H1 (cell line): Measurements from ENCODE around the gene LNPK. TPM values are rescaled to one million over a fixed set of nuclear protein-coding genes. Genes with fewer than 3 reads are reported as not detected.

Source experiments
- CTCF ChIA-PET: fragments of 300-600 bp; sonication (Branson Sonifier 250); formaldehyde crosslinking; loops from one replicate; lab custom pipeline; 2021; ENCODE audit not compliant: partially characterized antibody; lab: Charles Lee
- POLR2A ChIA-PET: fragments of 300-600 bp; sonication (Branson Sonifier 250); formaldehyde crosslinking; loops from one replicate; lab custom pipeline; 2021; ENCODE audit warnings: inconsistent platforms; ENCODE audit not compliant: partially characterized antibody; lab: Charles Lee
- DNase-seq, 2 experiments: peaks; one replicate each; pipeline versions ENCODE4 v3.0.0 to v3.0.0-alpha.2; 2010 to 2022; ENCODE audit warnings: low spot score in 2 of 2, low read depth in 1 of 2, mixed read lengths in 1 of 2
- FAIRE-seq: peaks from 2 replicates; lab custom pipeline; 2011; peaks lifted over from hg19 to GRCh38; lab: Jason Lieb, UNC
- H2AFZ ChIP-seq: 2 replicates; pipeline ENCODE4 v1.8.1; 2012; ENCODE audit warnings: low read length, inconsistent platforms
- H2AK5ac ChIP-seq: 2 replicates; pipeline ENCODE4 v1.6.1; 2013; ENCODE audit warnings: low read depth, low read length
- H2BK120ac ChIP-seq: replicated peaks from 2 replicates; pipeline ENCODE3; 2013; ENCODE audit warnings: low read depth, low read length, inconsistent platforms
- H2BK12ac ChIP-seq: 2 replicates; pipeline ENCODE4 v1.6.1; 2013; ENCODE audit warnings: low read depth, low read length
- H2BK15ac ChIP-seq: 2 replicates; pipeline ENCODE4 v1.6.1; 2013; ENCODE audit warnings: low read length
- H2BK20ac ChIP-seq: 2 replicates; pipeline ENCODE4 v1.6.1; 2013; ENCODE audit warnings: low read length
- H2BK5ac ChIP-seq: 2 replicates; pipeline ENCODE4 v1.6.1; 2013; ENCODE audit warnings: low read depth, low read length
- H3K14ac ChIP-seq: 2 replicates; pipeline ENCODE4 v1.6.1; 2013; ENCODE audit warnings: inconsistent platforms; ENCODE audit not compliant: insufficient read length
- H3K18ac ChIP-seq: 2 replicates; pipeline ENCODE4 v1.6.1; 2013; ENCODE audit warnings: low read length; ENCODE audit errors: extremely low read depth
- H3K23ac ChIP-seq: 2 replicates; pipeline ENCODE4 v1.6.1; 2013; ENCODE audit warnings: inconsistent platforms; ENCODE audit not compliant: insufficient read length
- H3K23me2 ChIP-seq: 2 replicates; pipeline ENCODE4 v1.6.1; 2013; ENCODE audit warnings: low read depth, low read length
- H3K27ac ChIP-seq: 2 replicates; pipeline ENCODE4 v1.6.1; 2011; ENCODE audit warnings: low read depth, low read length, inconsistent platforms
- H3K27me3 ChIP-seq, 4 experiments: replicated peaks in 1 of 4; 1 replicate in 1 of 4; 2 replicates in 3 of 4; pipeline versions ENCODE4 v1.6.1 to v1.8.1; 2011 to 2013; ENCODE audit warnings: low read length in 3 of 4, mild to moderate bottlenecking in 3 of 4, inconsistent platforms in 2 of 4, mixed read lengths in 2 of 4, moderate library complexity in 1 of 4; ENCODE audit not compliant: control insufficient read depth in 3 of 4, insufficient read depth in 3 of 4; ENCODE audit errors: extremely low read depth in 1 of 4
- H3K36me3 ChIP-seq, 4 experiments: 2 replicates each; pipeline versions ENCODE4 v1.6.1 to v1.8.1; 2011 to 2013; ENCODE audit warnings: mild to moderate bottlenecking in 4 of 4, low read length in 3 of 4, moderate library complexity in 2 of 4, control low read depth in 1 of 4, inconsistent platforms in 1 of 4; ENCODE audit not compliant: insufficient read depth in 4 of 4, control insufficient read depth in 2 of 4
- H3K4ac ChIP-seq: replicated peaks from 2 replicates; pipeline ENCODE3; 2013; ENCODE audit warnings: low read length, low read depth, mixed read lengths, inconsistent platforms; ENCODE audit not compliant: insufficient read length
- H3K4me1 ChIP-seq, 4 experiments: replicated peaks in 1 of 4; 1 replicate in 1 of 4; 2 replicates in 3 of 4; pipeline versions ENCODE4 v1.6.1 to v1.8.1; 2011 to 2013; ENCODE audit warnings: low read length in 3 of 4, inconsistent platforms in 2 of 4, mixed read lengths in 1 of 4; ENCODE audit not compliant: insufficient read depth in 4 of 4, control insufficient read depth in 3 of 4
- H3K4me2 ChIP-seq, 2 experiments: 2 replicates each; pipeline versions ENCODE4 v1.6.1 to v1.8.1; 2011 to 2013; ENCODE audit warnings: low read depth in 2 of 2, low read length in 2 of 2, control low read depth in 1 of 2, inconsistent platforms in 1 of 2, mild to moderate bottlenecking in 1 of 2; ENCODE audit not compliant: insufficient read depth in 1 of 2
- H3K4me3 ChIP-seq, 4 experiments: fragments of 200-600, 300-600 bp in 1 of 4; sonication (generic), shearing (Covaris generic), sonication (Bioruptor Twin) in 1 of 4; 2 replicates each; pipeline versions ENCODE4 v1.5.1 to v1.8.1; 2011 to 2016; ENCODE audit warnings: low read length in 4 of 4, low read depth in 3 of 4, control low read depth in 2 of 4, inconsistent platforms in 2 of 4, mild to moderate bottlenecking in 2 of 4, mixed read lengths in 1 of 4, moderate library complexity in 1 of 4; ENCODE audit not compliant: insufficient read depth in 2 of 4; ENCODE audit errors: extremely low read depth in 1 of 4
- H3K56ac ChIP-seq: replicated peaks from 2 replicates; pipeline ENCODE3; 2013; ENCODE audit warnings: low read depth, mild to moderate bottlenecking, mixed read lengths, low read length, inconsistent platforms; ENCODE audit not compliant: insufficient read length
- H3K79me1 ChIP-seq: 2 replicates; pipeline ENCODE4 v1.6.1; 2013; ENCODE audit warnings: low read depth, low read length, control low read depth
- H3K79me2 ChIP-seq, 2 experiments: 2 replicates each; pipeline versions ENCODE4 v1.6.1 to v1.8.1; 2012 to 2013; ENCODE audit warnings: low read length in 2 of 2, mild to moderate bottlenecking in 2 of 2, inconsistent platforms in 1 of 2; ENCODE audit not compliant: insufficient read depth in 2 of 2, control insufficient read depth in 1 of 2
- H3K9ac ChIP-seq, 4 experiments: replicated peaks in 1 of 4; 1 replicate in 1 of 4; 2 replicates in 3 of 4; pipeline versions ENCODE4 v1.6.1 to v1.8.1; 2011 to 2013; ENCODE audit warnings: low read depth in 3 of 4, low read length in 3 of 4, control low read depth in 2 of 4, mild to moderate bottlenecking in 2 of 4, moderate library complexity in 2 of 4, inconsistent platforms in 1 of 4; ENCODE audit errors: extremely low read depth in 1 of 4
- H3K9me3 ChIP-seq, 2 experiments: 2 replicates each; pipeline versions ENCODE4 v1.6.1 to v1.8.1; 2012 to 2013; ENCODE audit warnings: mild to moderate bottlenecking in 2 of 2, moderate library complexity in 2 of 2, control low read depth in 1 of 2, inconsistent platforms in 1 of 2, low read depth in 1 of 2, low read length in 1 of 2, mixed read lengths in 1 of 2; ENCODE audit not compliant: insufficient read depth in 2 of 2
- H4K20me1 ChIP-seq, 2 experiments: replicated peaks in 1 of 2; 2 replicates each; pipeline versions ENCODE3 to v1.8.1; 2011 to 2013; ENCODE audit warnings: inconsistent platforms in 2 of 2, low read length in 2 of 2, mild to moderate bottlenecking in 1 of 2; ENCODE audit not compliant: insufficient read depth in 2 of 2, control insufficient read depth in 1 of 2
- H4K5ac ChIP-seq: 2 replicates; pipeline ENCODE4 v1.6.1; 2013; ENCODE audit warnings: low read length, low read depth, mixed read lengths, inconsistent platforms; ENCODE audit not compliant: insufficient read length
- H4K8ac ChIP-seq: 2 replicates; pipeline ENCODE4 v1.8.0; 2013; ENCODE audit warnings: mild to moderate bottlenecking, moderate library complexity, low read length, inconsistent platforms; ENCODE audit not compliant: insufficient read depth; ENCODE audit errors: extremely low read depth
- H4K91ac ChIP-seq: replicated peaks from 2 replicates; pipeline ENCODE3; 2013; ENCODE audit warnings: low read length, mixed read lengths, inconsistent platforms; ENCODE audit not compliant: insufficient read length
- BACH1 ChIP-seq: IDR thresholded peaks from 2 replicates; pipeline ENCODE4 v1.6.1; 2012; ENCODE audit warnings: low read length, improper control_type of control experiment
- BCL11A ChIP-seq, 2 experiments: IDR thresholded peaks; one replicate each; pipeline ENCODE4 v1.6.1; 2011; ENCODE audit warnings: low read depth in 2 of 2, low read length in 2 of 2, mild to moderate bottlenecking in 2 of 2
- BRCA1 ChIP-seq: IDR thresholded peaks from 2 replicates; pipeline ENCODE4 v1.6.1; 2012; ENCODE audit warnings: low read depth, low read length, improper control_type of control experiment
- CBX5 ChIP-seq: fragments of 300-800, 300-1000 bp; sonication (generic); IDR thresholded peaks from 2 replicates; pipeline ENCODE4 v1.7.1; 2016; ENCODE audit warnings: antibody characterized with exemption, low read length, low read depth
- GTF2F1 ChIP-seq: IDR thresholded peaks from 2 replicates; pipeline ENCODE4 v1.6.1; 2012; ENCODE audit warnings: low read depth, low read length, improper control_type of control experiment, borderline replicate concordance
- HDAC2 ChIP-seq, 2 experiments: fragments of 300-600 bp in 1 of 2; sonication (generic) in 1 of 2; IDR thresholded peaks; 2 replicates each; pipeline ENCODE4 v1.6.1; 2011 to 2012; ENCODE audit warnings: low read depth in 2 of 2, low read length in 2 of 2, mild to moderate bottlenecking in 2 of 2, moderate library complexity in 2 of 2, borderline replicate concordance in 1 of 2, inconsistent platforms in 1 of 2
- JUN ChIP-seq: IDR thresholded peaks from 2 replicates; pipeline ENCODE4 v1.6.1; 2011; ENCODE audit warnings: low read depth, mild to moderate bottlenecking, improper control_type of control experiment, low read length
- JUND ChIP-seq: IDR thresholded peaks from 2 replicates; pipeline ENCODE4 v1.6.1; 2011; ENCODE audit warnings: mild to moderate bottlenecking, improper control_type of control experiment, low read length
- KDM1A ChIP-seq: fragments of 200-600, 300-600 bp; sonication (generic); IDR thresholded peaks from 2 replicates; pipeline ENCODE4 v1.7.1; 2016; ENCODE audit warnings: mild to moderate bottlenecking, low read length, borderline replicate concordance
- NANOG ChIP-seq: IDR thresholded peaks from 2 replicates; pipeline ENCODE4 v1.6.1; 2011; ENCODE audit warnings: low read length, low read depth, mild to moderate bottlenecking, inconsistent platforms; ENCODE audit not compliant: insufficient read depth, poor library complexity, severe bottlenecking
- NRF1 ChIP-seq: IDR thresholded peaks from 2 replicates; pipeline ENCODE4 v1.6.1; 2011; ENCODE audit warnings: mild to moderate bottlenecking, low read depth, low read length, improper control_type of control experiment
- RFX5 ChIP-seq: IDR thresholded peaks from 2 replicates; pipeline ENCODE4 v1.6.1; 2011; ENCODE audit warnings: low read depth, low read length, improper control_type of control experiment, borderline replicate concordance
- SIX5 ChIP-seq: IDR thresholded peaks from 2 replicates; pipeline ENCODE4 v1.6.1; 2011; ENCODE audit warnings: mild to moderate bottlenecking, low read depth, low read length
- ZNF274 ChIP-seq: IDR thresholded peaks from 2 replicates; pipeline ENCODE4 v1.7.0; 2012; ENCODE audit warnings: low read length, borderline replicate concordance; ENCODE audit errors: extremely low read depth
- WGBS, 2 experiments: shearing (Covaris generic) in 1 of 2; methylation state at CpG; one replicate each; pipeline versions ENCODE4 v1.1.6 to v1.1.7; 2013 to 2015; ENCODE audit warnings: low lambda C conversion rate in 2 of 2, mixed read lengths in 2 of 2, inconsistent platforms in 1 of 2, low coverage in 1 of 2, missing lambda C conversion rate in 1 of 2; ENCODE audit not compliant: insufficient replicate concordance in 2 of 2, insufficient coverage in 1 of 2, insufficient read length in 1 of 2; ENCODE audit errors: extremely low coverage in 1 of 2, missing lambda C conversion rate in 1 of 2; 5-methylcytosine and 5-hydroxymethylcytosine counted together
- polyA plus RNA-seq, 7 experiments: library from polyadenylated mRNA; depleted of rRNA in 3 of 7; stranded (reverse) in 5 of 7; unstranded in 2 of 7; fragments of >200 nt in 5 of 7; fragments of 200-250 nt in 2 of 7; gene quantifications; 1 replicate in 5 of 7; 2 replicates in 1 of 7; 4 replicates in 1 of 7; pipeline versions ENCODE4 v1.2.1 to v1.2.3, GENCODE V29; 2011 to 2013; ENCODE audit warnings: missing spikeins in 2 of 7, mixed read lengths in 2 of 7
- total RNA-seq: library from RNA; stranded (reverse); fragmentation: NEBNext Ultra II Directional; extraction: Animal tissue kit (Norgen Biotek cat#: 25700); gene quantifications from 2 replicates; pipeline ENCODE4 v1.2.1, GENCODE V29; 2021
- TF ChIP-seq, protein P1 (sequence below): IDR thresholded peaks from 2 replicates; pipeline ENCODE4 v1.6.1; 2011; ENCODE audit warnings: low read depth, mild to moderate bottlenecking, low read length; ENCODE audit not compliant: insufficient read depth

LNPK gene
- total and polyA plus RNA-seq, 2 of the 8 experiments (the other 6 are each of a cell fraction or from before 2014, with no cell fraction given), result 3.1 to 10.3 TPM

DNA sequence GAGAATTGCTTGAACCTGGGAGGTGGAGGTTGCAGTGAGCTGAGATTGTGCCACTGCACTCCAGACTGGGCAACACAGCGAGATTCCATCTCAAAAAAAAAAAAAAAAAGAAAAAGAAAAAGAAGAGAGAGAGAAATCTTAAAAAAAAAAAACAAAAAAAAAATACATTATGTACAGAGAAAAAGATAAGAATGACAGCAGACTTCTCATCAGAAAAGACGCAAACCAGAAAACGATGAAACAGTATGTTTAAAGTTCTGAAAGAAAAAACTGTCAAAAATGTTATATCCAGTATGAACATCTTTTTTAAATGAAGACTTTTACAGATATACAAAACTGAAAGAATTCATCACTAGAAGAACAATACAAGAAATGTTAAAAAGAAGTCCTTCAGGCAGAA lies 60.4 kb downstream of the LNPK start:
- no peak overlapping the region for H3K9ac ChIP-seq
- H2BK20ac ChIP-seq, result no peak overlapping the region
- no peaks in the 10 kb centered on the region for H3K23me2 ChIP-seq
- no peak overlapping the region for H3K56ac ChIP-seq
- ChIA-PET CTCF (no interaction called here), POLR2A (no interaction called here)
- H3K4me1 ChIP-seq, result no peaks in the 10 kb centered on the region
- WGBS, 2 experiments, result 100% methylated on average over 2 of the region's 3 CpGs; no CpG with 5 or more reads in 1 of the 2 experiments
- H3K27me3 ChIP-seq, result no peaks in the 10 kb centered on the region
- no peak overlapping the region for H3K4me2 ChIP-seq
- H3K23ac ChIP-seq, result no peak overlapping the region
- no peak overlapping the region for H2BK5ac ChIP-seq
- no peaks in the 10 kb centered on the region; a peak in 2 of 8 replicates for H3K36me3 ChIP-seq
- no peak overlapping the region for H3K27ac ChIP-seq
- H2BK15ac ChIP-seq, result no peak overlapping the region
- FAIRE-seq (no peak), DNase-seq (no peak)
- H4K91ac ChIP-seq, result no peak overlapping the region
- no peak overlapping the region for H3K4ac ChIP-seq
- H2AK5ac ChIP-seq, result no peak overlapping the region
- no peak overlapping the region for H2BK12ac ChIP-seq
- no peak overlapping the region for H3K4me3 ChIP-seq
- H3K18ac ChIP-seq, result no peak overlapping the region
- H4K20me1 ChIP-seq, result no peaks in the 10 kb centered on the region
- no peak overlapping the region for H2BK120ac ChIP-seq
- H3K9me3 ChIP-seq, result no peaks in the 10 kb centered on the region
- no peaks in the 10 kb centered on the region for H3K79me2 ChIP-seq
- no peak overlapping the region for H4K8ac ChIP-seq
- H2AFZ ChIP-seq, result no peak overlapping the region
- H4K5ac ChIP-seq, result no peak overlapping the region
- H3K14ac ChIP-seq, result no peak overlapping the region
- no peaks in the 10 kb centered on the region for H3K79me1 ChIP-seq
- no peak for TF ChIP-seq RFX5
- TF ChIP-seq BRCA1, result no peak
- TF ChIP-seq ZNF274, result no peak
- no peak for TF ChIP-seq GTF2F1
- TF ChIP-seq SIX5, result no peak
- TF ChIP-seq KDM1A, result no peak
- no peak for TF ChIP-seq HDAC2 (IDR thresholded peaks at IDR 0.05; ENCODE audit: borderline replicate concordance in 1 of 2, low read depth in 2 of 2, low read length in 2 of 2)
- no peak for TF ChIP-seq BCL11A (IDR thresholded peaks at IDR 0.05; ENCODE audit: low read depth in 2 of 2, low read length in 2 of 2)
- no peak for TF ChIP-seq BACH1
- TF ChIP-seq NRF1, result no peak
- TF ChIP-seq CBX5, result no peak
- no peak for TF ChIP-seq JUND
- TF ChIP-seq NANOG, result no peak
- TF ChIP-seq JUN, result no peak
- TF ChIP-seq, protein P1, sequence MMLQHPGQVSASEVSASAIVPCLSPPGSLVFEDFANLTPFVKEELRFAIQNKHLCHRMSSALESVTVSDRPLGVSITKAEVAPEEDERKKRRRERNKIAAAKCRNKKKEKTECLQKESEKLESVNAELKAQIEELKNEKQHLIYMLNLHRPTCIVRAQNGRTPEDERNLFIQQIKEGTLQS, result no peak
